ENCODE data around the gene GUK1.
"Not testable (repeated sequence)": the region's sequence is repeated elsewhere in the genome, so short reads cannot be mapped to it uniquely, and the experiment has no call there.

The GUK1 gene

GRCh38 chr1:228163007-228163753 is 23.1 kb downstream of the GUK1 start:
- DNase-seq (ENCODE audit: low read depth): peak; percentile 31

- DNase-seq (ENCODE audit: low read depth): no peak
These were observed 23.9 kb downstream of the GUK1 start for GRCh38 chr1:228163776-228164519.

GRCh38 chr1:228164561-228165371 is 24.7 kb downstream of the GUK1 start:
- DNase-seq (ENCODE audit: low read depth): no peak

GRCh38 chr1:228165372-228166169 is 25.5 kb downstream of the GUK1 start, which contains the start of gene IBA57:
IBA57 (plus strand) TSS chr1:228165804; CDS start chr1:228165817, 13 bp downstream.
- peak; percentile 97 for DNase-seq (ENCODE audit: low read depth)

GRCh38 chr1:228166170-228166936 is 26.3 kb downstream of the GUK1 start:
- DNase-seq (ENCODE audit: low read depth): peak; percentile 40

- DNase-seq (ENCODE audit: low read depth): no peak
These were observed 28.6 kb downstream of the GUK1 start for GRCh38 chr1:228168563-228169270.

- DNase-seq (ENCODE audit: low read depth): no peak
These were observed 29.3 kb downstream of the GUK1 start for GRCh38 chr1:228169345-228169744.

GRCh38 chr1:228170666-228171065 is 30.6 kb downstream of the GUK1 start:
- no peak for DNase-seq (ENCODE audit: low read depth)

GRCh38 chr1:228171221-228171891 is 31.3 kb downstream of the GUK1 start:
- no peak for DNase-seq (ENCODE audit: low read depth)

GRCh38 chr1:228172591-228173527 is 32.8 kb downstream of the GUK1 start:
- no peak for DNase-seq (ENCODE audit: low read depth)

- DNase-seq (ENCODE audit: low read depth): not testable (repeated sequence)
These were observed 33.7 kb downstream of the GUK1 start for GRCh38 chr1:228173528-228174481.

GRCh38 chr1:228174482-228175315 is 34.6 kb downstream of the GUK1 start:
- DNase-seq (ENCODE audit: low read depth): peak; percentile 14

GRCh38 chr1:228175316-228176023 is 35.4 kb downstream of the GUK1 start:
- no peak for DNase-seq (ENCODE audit: low read depth)

GRCh38 chr1:228176024-228176395 is 35.9 kb downstream of the GUK1 start:
- no peak for DNase-seq (ENCODE audit: low read depth)

GRCh38 chr1:228176461-228177182 is 36.5 kb downstream of the GUK1 start:
- no peak for DNase-seq (ENCODE audit: low read depth)

All from amniotic epithelial cell (primary cell).